OCI-LY1 (cell line): Measurements from ENCODE around the gene ROBO1.

ENCODE experiments used
- H2AFZ ChIP-seq: fragments of 200-600 bp; sonication (generic), shearing (Covaris generic); 2 replicates; pipeline ENCODE4 v1.6.0; 2014; ENCODE audit warnings: antibody characterized with exemption, mild to moderate bottlenecking, low read length
- H3F3A ChIP-seq: fragments of 200-600 bp; sonication (generic), shearing (Covaris generic); 2 replicates; pipeline ENCODE4 v1.6.0; 2014; ENCODE audit warnings: mild to moderate bottlenecking, antibody characterized with exemption, low read length, moderate library complexity; ENCODE audit not compliant: insufficient read depth
- H3K27ac ChIP-seq: fragments of 200-600 bp; sonication (generic); 2 replicates; pipeline ENCODE4 v1.5.1; 2014; ENCODE audit warnings: low read length, mixed run types, mild to moderate bottlenecking, low read depth; ENCODE audit not compliant: poor library complexity, severe bottlenecking
- H3K27me3 ChIP-seq: fragments of 200-600 bp; sonication (generic); 2 replicates; pipeline ENCODE4 v1.6.0; 2014; ENCODE audit warnings: antibody characterized with exemption, mild to moderate bottlenecking, low read length, moderate library complexity; ENCODE audit not compliant: insufficient read depth
- H3K36me3 ChIP-seq: fragments of 200-600 bp; sonication (generic); 2 replicates; pipeline ENCODE4 v1.6.1; 2014; ENCODE audit warnings: mild to moderate bottlenecking, antibody characterized with exemption, low read length, moderate library complexity, mixed read lengths; ENCODE audit not compliant: insufficient read depth
- H3K4me1 ChIP-seq: fragments of 200-600 bp; sonication (generic); 2 replicates; pipeline ENCODE4 v1.5.1; 2014; ENCODE audit warnings: mild to moderate bottlenecking, low read length, moderate library complexity; ENCODE audit not compliant: insufficient read depth, severe bottlenecking
- H3K4me2 ChIP-seq: fragments of 200-600 bp; sonication (generic), shearing (Covaris generic); 2 replicates; pipeline ENCODE4 v1.6.1; 2014; ENCODE audit warnings: low read length
- H3K4me3 ChIP-seq: fragments of 200-600 bp; sonication (generic); 2 replicates; pipeline ENCODE4 v1.5.1; 2014; ENCODE audit warnings: low read length, low read depth, mild to moderate bottlenecking, mixed read lengths; ENCODE audit not compliant: poor library complexity, severe bottlenecking
- H3K79me2 ChIP-seq: fragments of 200-600 bp; shearing (Covaris generic); 2 replicates; pipeline ENCODE4 v1.6.1; 2016; ENCODE audit warnings: mixed run types, low read length, mixed read lengths; ENCODE audit not compliant: insufficient read depth
- H3K9ac ChIP-seq: fragments of 200-600 bp; sonication (generic), shearing (Covaris generic); 2 replicates; pipeline ENCODE4 v1.6.1; 2014; ENCODE audit warnings: mild to moderate bottlenecking, low read length, mixed read lengths
- H3K9me2 ChIP-seq: fragments of 200-600 bp; sonication (generic), shearing (Covaris generic); 2 replicates; pipeline ENCODE4 v1.6.1; 2014; ENCODE audit warnings: low read depth, mild to moderate bottlenecking, low read length, mixed read lengths
- H3K9me3 ChIP-seq: fragments of 200-600 bp; shearing (Covaris generic); 2 replicates; pipeline ENCODE4 v1.6.1; 2014; ENCODE audit warnings: low read length, mixed read lengths
- H4K20me1 ChIP-seq: fragments of 200-600 bp; sonication (generic), shearing (Covaris generic); 2 replicates; pipeline ENCODE4 v1.6.0; 2016; ENCODE audit warnings: mild to moderate bottlenecking, low read length; ENCODE audit not compliant: insufficient read depth
- CTCF ChIP-seq: fragments of 200-600 bp; sonication (generic), shearing (Covaris generic); IDR thresholded peaks from 2 replicates; pipeline ENCODE4 v1.5.1; 2017; ENCODE audit warnings: mild to moderate bottlenecking, antibody characterized with exemption, low read length, moderate library complexity, mixed read lengths
- EZH2 ChIP-seq: fragments of 200-600 bp; sonication (generic), shearing (Covaris generic); IDR thresholded peaks from 2 replicates; pipeline ENCODE4 v1.8.0; 2017; ENCODE audit warnings: borderline replicate concordance, mixed run types, mild to moderate bottlenecking, antibody characterized with exemption, low read length, moderate library complexity, mixed read lengths

ROBO1 gene

GRCh38 chr3:79684041-79684440 lies 83.8 kb downstream of the ROBO1 start:
- no peaks in the 10 kb centered on the region for H3K9me3 ChIP-seq
- TF ChIP-seq CTCF (no peak), EZH2 (no peak)
- no peak overlapping the region for H3K9ac ChIP-seq
- no peaks in the 10 kb centered on the region for H3K79me2 ChIP-seq
- no peaks in the 10 kb centered on the region for H3F3A ChIP-seq
- no peak overlapping the region for H3K4me3 ChIP-seq
- no peaks in the 10 kb centered on the region for H3K36me3 ChIP-seq
- no peaks in the 10 kb centered on the region; the same call in 1 of the 2 replicates for H3K9me2 ChIP-seq
- H4K20me1 ChIP-seq = no peaks in the 10 kb centered on the region
- H3K4me1 ChIP-seq = no peaks in the 10 kb centered on the region
- H3K27ac ChIP-seq = no peak overlapping the region
- H3K27me3 ChIP-seq = no peaks in the 10 kb centered on the region
- no peak overlapping the region for H3K4me2 ChIP-seq
- no peak overlapping the region for H2AFZ ChIP-seq

- Histone ChIP-seq H3K4me3 (no peak overlapping the region), H3K9me3 (no peaks in the 10 kb centered on the region), H3K27me3 (no peaks in the 10 kb centered on the region), H3K9me2 (no peaks in the 10 kb centered on the region), H4K20me1 (no peaks in the 10 kb centered on the region), H3K79me2 (no peaks in the 10 kb centered on the region), H3K9ac (no peak overlapping the region), H3K4me1 (no peaks in the 10 kb centered on the region), H3F3A (no peaks in the 10 kb centered on the region), H3K27ac (no peak overlapping the region), H3K36me3 (no peaks in the 10 kb centered on the region), H3K4me2 (no peak overlapping the region), H2AFZ (no peak overlapping the region)
- TF ChIP-seq CTCF (no peak), EZH2 (no peak)
Measured at GRCh38 chr3:79672731-79673130, 95.1 kb downstream of the ROBO1 start.

GRCh38 chr3:79672075-79672474 lies 95.7 kb downstream of the ROBO1 start:
- TF ChIP-seq CTCF (no peak), EZH2 (no peak)
- H3K9me2 ChIP-seq = no peaks in the 10 kb centered on the region
- H2AFZ ChIP-seq = no peak overlapping the region
- no peaks in the 10 kb centered on the region for H3K79me2 ChIP-seq
- H3K4me1 ChIP-seq = no peaks in the 10 kb centered on the region
- no peak overlapping the region for H3K27ac ChIP-seq
- H3K4me3 ChIP-seq = no peak overlapping the region
- no peak overlapping the region for H3K9ac ChIP-seq
- H4K20me1 ChIP-seq = no peaks in the 10 kb centered on the region
- H3K27me3 ChIP-seq = no peaks in the 10 kb centered on the region
- no peaks in the 10 kb centered on the region for H3K36me3 ChIP-seq
- H3F3A ChIP-seq = no peaks in the 10 kb centered on the region
- H3K9me3 ChIP-seq = no peaks in the 10 kb centered on the region
- no peak overlapping the region for H3K4me2 ChIP-seq
